CD4-positive, CD25-positive, alpha-beta regulatory T cell (primary cell): ENCODE measurements around the gene STOML3. TPM values are rescaled to one million over a fixed set of nuclear protein-coding genes. Genes with fewer than 3 reads are reported as not detected.

Experiments
- ATAC-seq, 2 donors: fragments of 150-1000 bp; cut with Tn5 transposase; one replicate each; pipeline ENCODE4 v1.10.0; 2021; ENCODE audit warnings: low read depth in 2 of 2, moderate number of reproducible peaks in 2 of 2, moderate library complexity in 1 of 2
- DNase-seq, 3 donors: peaks; one replicate each; pipeline versions ENCODE4 v3.0.0 to v3.0.0-alpha.2; 2012 to 2022; ENCODE audit warnings: mixed read lengths in 1 of 3
- H3K27ac ChIP-seq: one replicate; pipeline ENCODE4 v1.7.0; 2013; ENCODE audit warnings: mild to moderate bottlenecking, low read length; ENCODE audit not compliant: insufficient read depth, poor library complexity, severe bottlenecking
- H3K27me3 ChIP-seq: one replicate; pipeline ENCODE4 v1.7.0; 2013; ENCODE audit warnings: low read length; ENCODE audit not compliant: control insufficient read depth, insufficient read depth
- H3K36me3 ChIP-seq: one replicate; pipeline ENCODE4 v1.7.0; 2013; ENCODE audit warnings: mild to moderate bottlenecking, low read length, moderate library complexity; ENCODE audit not compliant: control insufficient read depth, insufficient read depth
- H3K4me1 ChIP-seq: 2 replicates; pipeline ENCODE4 v1.7.0; 2013; ENCODE audit warnings: mild to moderate bottlenecking, low read length; ENCODE audit not compliant: insufficient read depth, control insufficient read depth, poor library complexity, severe bottlenecking
- H3K4me3 ChIP-seq: one replicate; pipeline ENCODE4 v1.7.0; 2013; ENCODE audit warnings: low read depth, mild to moderate bottlenecking, low read length, moderate library complexity
- H3K9me3 ChIP-seq, 2 experiments: 1 replicate in 1 of 2; 2 replicates in 1 of 2; pipeline ENCODE4 v1.7.0; 2013; ENCODE audit warnings: low read length in 2 of 2, mild to moderate bottlenecking in 1 of 2, moderate library complexity in 1 of 2; ENCODE audit not compliant: control insufficient read depth in 2 of 2
- H3K27ac Mint-ChIP-seq, 3 donors: one replicate each; pipeline ENCODE4 v1.8.0; 2020 to 2022; ENCODE audit warnings: mild to moderate bottlenecking in 3 of 3, mixed read lengths in 3 of 3, moderate library complexity in 2 of 3
- H3K27me3 Mint-ChIP-seq: one replicate; pipeline ENCODE4 v1.8.0; 2022; ENCODE audit warnings: mild to moderate bottlenecking, mixed read lengths
- H3K36me3 Mint-ChIP-seq: one replicate; pipeline ENCODE4 v1.8.0; 2020; ENCODE audit warnings: mixed read lengths
- H3K4me1 Mint-ChIP-seq, 4 donors: one replicate each; pipeline ENCODE4 v1.8.0; 2020 to 2022; ENCODE audit warnings: mixed read lengths in 4 of 4, mild to moderate bottlenecking in 1 of 4
- H3K4me3 Mint-ChIP-seq, 4 donors: one replicate each; pipeline ENCODE4 v1.8.0; 2020 to 2022; ENCODE audit warnings: mild to moderate bottlenecking in 4 of 4, mixed read lengths in 4 of 4, moderate library complexity in 3 of 4
- H3K9me3 Mint-ChIP-seq, 7 donors: one replicate each; pipeline ENCODE4 v1.8.0; 2020 to 2022; ENCODE audit warnings: mixed read lengths in 7 of 7, mild to moderate bottlenecking in 3 of 7, moderate library complexity in 2 of 7
- polyA plus RNA-seq, 4 donors: library from polyadenylated mRNA; unstranded; fragments of 300-500 nt; fragmentation: Illumina TruSeq; gene quantifications; one replicate each; pipeline ENCODE4 v1.2.3, GENCODE V29; 2021
- total RNA-seq: library from RNA; stranded (reverse); gene quantifications from one replicate; pipeline ENCODE4 v1.2.3, GENCODE V29; 2022

STOML3 gene
- total and polyA plus RNA-seq, 5 donors from 2014 or later = not detected

GRCh38 chr13:38944219-38944618 is 46.4 kb downstream of the STOML3 start:
- Mint-ChIP-seq H3K4me1 (no peaks in the 10 kb centered on the region), H3K4me3 (no peak overlapping the region), H3K36me3 (no peaks in the 10 kb centered on the region), H3K27me3 (no peaks in the 10 kb centered on the region), H3K9me3 (peaks cover 0 to 2% (median 0%) of the 10 kb centered on the region in 7 donors), H3K27ac (no peak overlapping the region)
- no peak overlapping the region for H3K4me3 ChIP-seq
- no peak for DNase-seq
- ATAC-seq = no peak
- no peaks in the 10 kb centered on the region for H3K36me3 ChIP-seq
- H3K27ac ChIP-seq = no peak overlapping the region
- no peaks in the 10 kb centered on the region for H3K27me3 ChIP-seq
- no peaks in the 10 kb centered on the region for H3K9me3 ChIP-seq
- H3K4me1 ChIP-seq = no peaks in the 10 kb centered on the region

- Mint-ChIP-seq H3K36me3 (no peaks in the 10 kb centered on the region), H3K4me3 (no peak overlapping the region), H3K27ac (no peak overlapping the region), H3K27me3 (no peaks in the 10 kb centered on the region), H3K4me1 (no peaks in the 10 kb centered on the region), H3K9me3 (peaks cover 0 to 2% (median 0%) of the 10 kb centered on the region in 7 donors)
- no peak overlapping the region for H3K27ac ChIP-seq
- DNase-seq = no peak
- ATAC-seq = no peak
- no peaks in the 10 kb centered on the region for H3K9me3 ChIP-seq
- no peaks in the 10 kb centered on the region for H3K27me3 ChIP-seq
- H3K36me3 ChIP-seq = no peaks in the 10 kb centered on the region
- no peaks in the 10 kb centered on the region for H3K4me1 ChIP-seq
- H3K4me3 ChIP-seq = no peak overlapping the region
Measured at GRCh38 chr13:38943231-38943630, 47.4 kb downstream of the STOML3 start.

GRCh38 chr13:38941353-38941945 is 49.2 kb downstream of the STOML3 start:
- Mint-ChIP-seq H3K36me3 (no peaks in the 10 kb centered on the region), H3K27me3 (no peaks in the 10 kb centered on the region), H3K27ac (no peak overlapping the region), H3K4me1 (no peaks in the 10 kb centered on the region), H3K9me3 (peaks cover 0 to under 1% (median 0%) of the 10 kb centered on the region in 7 donors), H3K4me3 (no peak overlapping the region)
- Histone ChIP-seq H3K9me3 (no peaks in the 10 kb centered on the region), H3K36me3 (no peaks in the 10 kb centered on the region), H3K4me3 (no peak overlapping the region), H3K27ac (no peak overlapping the region), H3K4me1 (no peaks in the 10 kb centered on the region), H3K27me3 (peaks cover 6% of the 10 kb centered on the region)
- DNase-seq (no peak), ATAC-seq (no peak)

DNA sequence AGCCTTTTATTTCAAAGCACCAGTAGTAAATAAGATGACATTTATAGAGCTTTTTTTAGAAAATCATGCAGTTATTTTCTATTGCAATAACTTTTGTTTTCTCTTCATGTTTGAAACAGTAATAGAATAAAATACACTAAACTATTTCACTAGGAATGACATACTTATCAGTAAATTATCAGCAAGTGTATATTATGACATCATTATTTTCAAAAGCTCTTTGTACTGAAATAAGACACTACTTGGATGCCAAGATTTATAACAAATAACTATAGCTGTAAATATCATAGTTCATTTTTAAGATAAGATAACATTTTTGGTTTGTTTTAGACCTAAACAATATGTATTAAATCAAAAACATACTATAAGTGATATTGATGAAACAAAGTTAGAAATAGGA is 56.8 kb downstream of the STOML3 start:
- Mint-ChIP-seq H3K27ac (no peak overlapping the region), H3K36me3 (no peaks in the 10 kb centered on the region), H3K4me1 (peaks cover 0 to 3% (median 0%) of the 10 kb centered on the region in 4 donors), H3K27me3 (no peaks in the 10 kb centered on the region), H3K9me3 (no peaks in the 10 kb centered on the region), H3K4me3 (no peak overlapping the region)
- DNase-seq = no peak
- Histone ChIP-seq H3K4me3 (no peak overlapping the region), H3K9me3 (peaks cover 0 to 2% of the 10 kb centered on the region in 2 experiments), H3K4me1 (no peaks in the 10 kb centered on the region), H3K27ac (no peak overlapping the region), H3K36me3 (no peaks in the 10 kb centered on the region), H3K27me3 (peaks cover 6% of the 10 kb centered on the region)
- ATAC-seq = no peak

DNA sequence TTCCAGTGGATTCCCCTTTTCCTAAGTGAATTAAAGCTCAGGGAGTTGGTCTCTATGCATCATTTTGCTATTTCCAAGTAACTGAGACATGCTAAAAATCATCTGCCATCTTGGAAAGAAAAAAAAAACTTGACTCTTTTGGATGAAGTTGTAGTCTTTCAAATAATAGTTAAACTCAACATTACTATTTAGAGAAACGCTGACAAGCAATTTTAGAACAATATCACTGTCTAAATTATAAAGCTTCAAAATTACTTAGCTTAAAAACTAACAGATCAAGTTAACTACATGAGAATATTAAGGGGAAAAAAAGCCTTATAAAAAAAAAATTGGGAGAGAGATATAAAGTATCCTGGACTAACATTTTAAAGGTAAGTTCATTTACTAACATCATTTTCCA is 68.5 kb downstream of the STOML3 start:
- peaks cover 0 to 4% (median 0%) of the 10 kb centered on the region in 7 donors for H3K9me3 Mint-ChIP-seq
- no peak overlapping the region for H3K27ac Mint-ChIP-seq
- H3K36me3 Mint-ChIP-seq = no peaks in the 10 kb centered on the region

GRCh38 chr13:38921081-38921480 is 69.5 kb downstream of the STOML3 start:
- no peaks in the 10 kb centered on the region for H3K4me1 Mint-ChIP-seq
- peaks cover 31% of the 10 kb centered on the region for H3K27me3 Mint-ChIP-seq
- Histone ChIP-seq H3K27me3 (no peaks in the 10 kb centered on the region), H3K4me3 (no peak overlapping the region), H3K4me1 (no peaks in the 10 kb centered on the region), H3K9me3 (no peaks in the 10 kb centered on the region), H3K27ac (no peak overlapping the region), H3K36me3 (no peaks in the 10 kb centered on the region)
- no peak overlapping the region for H3K4me3 Mint-ChIP-seq
- ATAC-seq = no peak
- no peak for DNase-seq
- H3K9me3 Mint-ChIP-seq = peaks cover 0 to 4% (median 0%) of the 10 kb centered on the region in 7 donors
- no peak overlapping the region for H3K27ac Mint-ChIP-seq
- no peaks in the 10 kb centered on the region for H3K36me3 Mint-ChIP-seq

More for the DNA sequence above, 68.5 kb downstream of the STOML3 start:
- H3K4me3 ChIP-seq = no peak overlapping the region
- no peaks in the 10 kb centered on the region for H3K4me1 ChIP-seq
- Mint-ChIP-seq H3K27me3 (peaks cover 31% of the 10 kb centered on the region), H3K4me3 (no peak overlapping the region), H3K4me1 (no peaks in the 10 kb centered on the region)
- no peak overlapping the region for H3K27ac ChIP-seq
- ATAC-seq (no peak), DNase-seq (no peak)
- no peaks in the 10 kb centered on the region for H3K36me3 ChIP-seq
- H3K27me3 ChIP-seq = no peaks in the 10 kb centered on the region
- H3K9me3 ChIP-seq = no peaks in the 10 kb centered on the region

Other genes with a start within 250 kb of the STOML3 start
- 42.9 TPM for gene PROSER1, start 47.3 kb upstream of the STOML3 start, total RNA-seq
- 10 to 100 TPM; 10.7 to 15.2 (median 13.3) TPM for gene PROSER1, start 47.3 kb upstream of the STOML3 start, polyA plus RNA-seq
- 13.7 TPM for gene NHLRC3, start 47.6 kb upstream of the STOML3 start, total RNA-seq
- gene NHLRC3, start 47.6 kb upstream of the STOML3 start, polyA plus RNA-seq = 1 to 10 TPM; 5.2 to 7.2 (median 6.5) TPM